Smooth muscle cell (in vitro differentiated cells): ENCODE results near the gene CAPN15. TPM values are rescaled to one million over a fixed set of nuclear protein-coding genes. Genes with fewer than 3 reads are reported as not detected.

Experiments used
- DNase-seq: peaks from one replicate; lab custom pipeline; 2025; ENCODE audit not compliant: unreplicated experiment; lab: John Stamatoyannopoulos, UW
- H2AFZ ChIP-seq: fragments of 200-600 bp; sonication (generic); 2 replicates; pipeline ENCODE4 v1.6.0; 2016; ENCODE audit warnings: antibody characterized with exemption, low read depth, mild to moderate bottlenecking
- H3F3A ChIP-seq: fragments of 200-600 bp; sonication (generic); 2 replicates; pipeline ENCODE4 v1.6.0; 2017; ENCODE audit warnings: antibody characterized with exemption, low read depth
- H3K27ac ChIP-seq: fragments of 200-600 bp; sonication (generic); 2 replicates; pipeline ENCODE4 v1.5.1; 2016; ENCODE audit warnings: low read depth, mild to moderate bottlenecking
- H3K27me3 ChIP-seq: fragments of 200-600 bp; sonication (generic); 2 replicates; pipeline ENCODE4 v1.6.1; 2016; ENCODE audit warnings: low read depth, mild to moderate bottlenecking
- H3K36me3 ChIP-seq: fragments of 200-600 bp; sonication (generic); 2 replicates; pipeline ENCODE4 v1.5.1; 2016; ENCODE audit warnings: low read depth
- H3K4me1 ChIP-seq: fragments of 200-600 bp; sonication (generic); 2 replicates; pipeline ENCODE4 v1.5.1; 2016; ENCODE audit warnings: low read depth
- H3K4me2 ChIP-seq: fragments of 200-600 bp; sonication (generic); 2 replicates; pipeline ENCODE4 v1.6.0; 2016; ENCODE audit warnings: mild to moderate bottlenecking
- H3K4me3 ChIP-seq: fragments of 200-600 bp; sonication (generic); 2 replicates; pipeline ENCODE4 v1.5.1; 2016; ENCODE audit warnings: mild to moderate bottlenecking
- H3K79me2 ChIP-seq: fragments of 200-600 bp; sonication (generic); 2 replicates; pipeline ENCODE4 v1.6.0; 2016; ENCODE audit warnings: low read depth, mild to moderate bottlenecking
- H3K9ac ChIP-seq: fragments of 200-600 bp; sonication (generic); 2 replicates; pipeline ENCODE4 v1.6.0; 2016; ENCODE audit warnings: low read depth
- H3K9me3 ChIP-seq: fragments of 200-600 bp; sonication (generic); replicated peaks from 2 replicates; pipeline ENCODE4 v1.5.1; 2016; ENCODE audit warnings: low read depth
- H4K20me1 ChIP-seq: fragments of 200-600 bp; sonication (generic); 2 replicates; pipeline ENCODE4 v1.6.0; 2016; ENCODE audit warnings: low read depth
- CTCF ChIP-seq: fragments of 200-600 bp; sonication (generic); IDR thresholded peaks from 2 replicates; pipeline ENCODE4 v1.5.1; 2017; ENCODE audit warnings: borderline replicate concordance, mild to moderate bottlenecking, antibody characterized with exemption; ENCODE audit not compliant: insufficient read depth, poor library complexity, severe bottlenecking
- WGBS: methylation state at CpG from one replicate; pipeline ENCODE4 v1.1.7; 2016; ENCODE audit warnings: low lambda C conversion rate; 5-methylcytosine and 5-hydroxymethylcytosine counted together
- polyA plus RNA-seq: library from polyadenylated mRNA; unstranded; fragments of >200 nt; fragmentation: Nextera tagmentation; extraction: Ambion mirVana; gene quantifications from 2 replicates; pipeline ENCODE4 v1.2.1, GENCODE V29; 2016
- total RNA-seq: library from RNA; depleted of rRNA; stranded (reverse); fragments of >200 nt; gene quantifications from 2 replicates; pipeline ENCODE4 v1.2.3, GENCODE V29; 2014

CAPN15 gene
- total and polyA plus RNA-seq, 2 experiments from 2014 or later, result 14.7 to 18.7 TPM

GRCh38 chr16:537415-538335, 10.2 kb downstream of the CAPN15 start:
- no peaks in the 10 kb centered on the region for H3F3A ChIP-seq
- no peaks in the 10 kb centered on the region for H3K9me3 ChIP-seq
- no peaks in the 10 kb centered on the region for H3K4me1 ChIP-seq
- H3K9ac ChIP-seq, result no peak overlapping the region
- H3K27me3 ChIP-seq, result no peaks in the 10 kb centered on the region
- H3K79me2 ChIP-seq, result peaks cover 58% of the 10 kb centered on the region
- H3K4me3 ChIP-seq, result no peak overlapping the region
- no peak for DNase-seq
- H3K27ac ChIP-seq, result no peak overlapping the region
- H3K36me3 ChIP-seq, result no peaks in the 10 kb centered on the region
- peak; percentile 5 for TF ChIP-seq CTCF
- WGBS, result 96% methylated on average over 52 of the region's 60 CpGs
- no peak overlapping the region for H3K4me2 ChIP-seq
- peaks cover 94% of the 10 kb centered on the region for H4K20me1 ChIP-seq
- H2AFZ ChIP-seq, result no peak overlapping the region

GRCh38 chr16:539901-540530, 12.5 kb downstream of the CAPN15 start:
- H2AFZ ChIP-seq, result no peak overlapping the region
- H3K4me1 ChIP-seq, result no peaks in the 10 kb centered on the region
- H3F3A ChIP-seq, result no peaks in the 10 kb centered on the region
- H3K4me3 ChIP-seq, result no peak overlapping the region
- H3K36me3 ChIP-seq, result no peaks in the 10 kb centered on the region
- peaks cover 90% of the 10 kb centered on the region for H4K20me1 ChIP-seq
- peaks cover 44% of the 10 kb centered on the region for H3K79me2 ChIP-seq
- H3K4me2 ChIP-seq, result no peak overlapping the region
- DNase-seq, result no peak
- TF ChIP-seq CTCF, result no peak
- no peaks in the 10 kb centered on the region for H3K27me3 ChIP-seq
- no peak overlapping the region for H3K9ac ChIP-seq
- WGBS, result 91% methylated on average over 31 of the region's 34 CpGs
- H3K27ac ChIP-seq, result no peak overlapping the region
- H3K9me3 ChIP-seq, result no peaks in the 10 kb centered on the region

- peaks cover 90% of the 10 kb centered on the region for H4K20me1 ChIP-seq
- no peak overlapping the region for H3K9ac ChIP-seq
- DNase-seq, result no peak
- WGBS, result 98% methylated on average over 29 of the region's 29 CpGs
- H3K4me2 ChIP-seq, result no peak overlapping the region
- H3K4me1 ChIP-seq, result no peaks in the 10 kb centered on the region
- no peaks in the 10 kb centered on the region for H3K36me3 ChIP-seq
- no peaks in the 10 kb centered on the region for H3K27me3 ChIP-seq
- H3K79me2 ChIP-seq, result peaks cover 38% of the 10 kb centered on the region
- H2AFZ ChIP-seq, result no peak overlapping the region
- TF ChIP-seq CTCF, result no peak
- H3K27ac ChIP-seq, result no peak overlapping the region
- no peak overlapping the region for H3K4me3 ChIP-seq
- H3F3A ChIP-seq, result no peaks in the 10 kb centered on the region
- H3K9me3 ChIP-seq, result no peaks in the 10 kb centered on the region
Measured at GRCh38 chr16:540645-541340, 13.3 kb downstream of the CAPN15 start.
